Endometrium (tissue), 2 donors: Measurements from ENCODE around the gene OSBPL8.
"Not testable (repeated sequence)": the region's sequence is repeated elsewhere in the genome, so short reads cannot be mapped to it uniquely, and the experiment has no call there.

Experiments used
- FAIRE-seq: peaks from 2 replicates; lab custom pipeline; 2012; peaks lifted over from hg19 to GRCh38; lab: Jason Lieb, UNC
- donor health status: control.
- donor health status: control.

Gene OSBPL8

DNA sequence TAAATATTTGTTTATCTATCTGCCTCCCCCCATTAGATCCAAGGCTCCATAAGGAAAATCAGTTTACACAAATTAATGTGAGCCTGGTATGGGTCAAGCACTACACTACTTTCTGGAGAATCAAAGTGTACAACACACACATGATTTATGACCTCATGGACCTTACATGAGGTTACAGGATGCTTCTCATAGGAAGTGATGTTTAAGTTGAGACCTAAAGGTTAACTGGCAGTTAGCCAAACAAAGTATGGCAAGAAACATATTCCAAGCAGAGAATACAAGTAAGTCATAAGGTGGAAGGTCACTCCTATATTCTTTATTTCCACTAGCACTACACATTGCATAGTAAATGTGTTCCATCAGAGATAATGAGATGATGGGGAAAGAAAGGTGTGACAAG lies 39.2 kb downstream of the OSBPL8 start:
- FAIRE-seq = no peak

DNA sequence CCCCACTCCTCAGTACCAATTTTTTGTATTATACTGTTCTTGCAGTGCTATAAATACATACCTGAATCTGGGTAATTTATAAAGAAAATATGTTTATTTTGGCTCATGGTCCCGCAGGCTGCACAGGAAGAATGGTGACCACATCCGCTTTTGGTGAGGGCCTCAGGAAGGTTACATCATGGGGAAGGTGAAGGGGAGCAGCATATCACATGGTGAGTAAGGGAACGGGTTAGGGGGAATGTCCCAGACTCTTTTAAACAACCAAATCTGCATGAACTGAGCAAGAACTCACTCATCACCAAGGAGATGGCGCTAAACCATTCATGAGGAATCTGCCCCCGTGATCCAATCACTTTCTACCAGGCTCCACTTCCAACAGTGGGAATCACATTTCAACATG lies 40.0 kb downstream of the OSBPL8 start:
- FAIRE-seq = no peak

DNA sequence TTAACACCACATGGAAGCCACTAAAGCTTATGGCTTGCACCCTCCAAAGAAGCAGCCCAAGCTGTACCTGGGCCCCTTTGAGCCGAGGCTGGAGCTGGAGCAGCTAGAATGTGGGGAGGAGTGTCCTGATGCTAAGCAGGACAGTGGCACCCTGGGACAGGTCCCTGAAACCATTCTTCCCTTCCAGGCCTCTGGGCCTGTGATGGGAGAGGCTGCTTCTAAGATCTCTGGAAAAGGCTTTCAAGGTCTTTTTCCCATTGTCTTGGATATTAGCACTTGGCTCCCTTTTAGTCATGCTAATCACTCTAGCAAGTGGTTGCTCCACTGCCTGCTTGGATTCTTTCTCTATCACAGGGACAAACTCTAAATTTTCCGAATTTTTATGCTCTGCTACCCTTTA lies 40.9 kb downstream of the OSBPL8 start:
- FAIRE-seq = no peak

DNA sequence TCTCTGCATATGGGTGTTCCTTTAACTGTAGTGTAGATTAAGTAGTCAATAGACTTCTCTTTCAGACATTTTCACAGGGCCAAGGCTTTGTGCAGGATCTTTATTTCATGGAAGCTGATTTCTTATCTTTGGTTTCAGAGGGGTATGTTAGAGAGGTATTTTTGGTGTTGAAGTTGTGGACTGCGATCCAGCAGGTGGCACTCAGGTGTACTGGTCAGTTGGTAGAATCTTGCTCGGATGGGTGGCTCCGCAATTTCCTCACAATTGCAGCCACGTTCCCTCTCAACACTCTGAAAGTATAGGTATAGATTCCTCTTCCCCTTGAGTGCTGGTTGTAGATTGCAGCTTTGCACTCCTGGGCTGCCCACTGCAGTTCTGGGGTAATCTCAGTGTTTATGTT lies 44.3 kb downstream of the OSBPL8 start:
- no peak for FAIRE-seq

DNA sequence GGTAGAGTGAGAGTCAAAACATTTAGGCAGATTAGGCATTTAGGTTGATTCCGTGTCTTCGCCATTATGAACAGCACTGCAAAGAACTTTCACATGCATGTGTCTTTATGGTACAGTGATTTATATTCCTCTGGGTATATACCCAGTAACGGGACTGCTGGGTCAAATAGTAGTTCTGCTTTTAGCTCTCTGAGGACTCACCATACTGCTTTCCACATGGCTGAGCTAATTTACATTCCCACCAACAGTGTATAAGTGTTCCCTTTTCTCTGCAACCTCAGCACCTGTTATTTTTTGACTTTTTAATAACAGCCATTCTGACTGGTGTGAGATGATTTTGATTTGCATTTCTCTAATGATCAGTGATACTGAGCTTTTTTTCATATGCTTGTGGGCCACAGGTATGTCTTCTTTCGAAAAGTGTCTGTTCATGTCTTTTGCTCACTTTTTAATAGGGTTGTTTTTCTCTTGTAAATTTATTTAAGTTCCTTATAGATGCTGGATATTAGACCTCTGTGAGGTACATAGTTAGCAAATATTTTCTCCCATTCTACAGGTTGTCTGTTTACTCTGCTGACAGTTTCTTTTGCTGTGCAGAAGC lies 48.4 kb downstream of the OSBPL8 start:
- FAIRE-seq = not testable (repeated sequence)

DNA sequence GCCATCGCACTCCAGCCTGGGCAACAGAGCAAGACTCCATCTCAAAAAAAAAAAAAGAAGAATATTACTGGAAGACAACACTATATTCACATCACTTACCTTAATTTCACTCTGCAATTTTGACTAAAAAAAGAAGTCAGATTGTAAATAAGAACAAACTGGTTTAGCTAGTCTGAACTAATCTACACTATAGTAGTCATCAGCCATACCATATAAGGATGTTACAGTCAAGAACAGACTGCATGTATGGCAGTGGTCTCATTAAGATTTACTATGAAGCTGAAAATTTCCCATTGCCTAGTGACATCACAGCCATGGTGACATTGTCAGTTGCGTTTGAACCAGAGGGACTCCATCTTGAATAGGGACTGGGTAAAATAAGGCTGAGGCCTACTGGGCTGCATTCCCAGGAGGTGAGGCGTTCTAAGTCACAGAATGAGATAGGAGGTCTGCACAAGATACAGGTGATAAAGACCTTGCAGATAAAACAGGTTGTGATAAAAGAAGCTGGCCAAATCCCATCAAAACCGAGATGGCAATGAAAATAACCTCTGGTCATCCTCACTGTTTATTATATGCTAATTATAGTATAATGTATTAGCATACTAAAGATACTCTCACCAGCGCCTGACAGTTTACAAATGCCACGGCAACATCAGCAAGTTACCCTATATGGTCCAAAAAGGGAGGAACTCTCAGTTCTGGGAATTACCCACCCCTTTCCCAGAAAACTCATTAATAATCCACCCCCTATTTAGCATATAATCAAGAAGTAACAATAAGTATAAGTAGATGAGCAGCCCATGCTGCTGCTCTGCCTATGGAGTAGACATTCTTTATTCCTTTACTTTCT lies 51.2 kb downstream of the OSBPL8 start:
- FAIRE-seq = no peak

DNA sequence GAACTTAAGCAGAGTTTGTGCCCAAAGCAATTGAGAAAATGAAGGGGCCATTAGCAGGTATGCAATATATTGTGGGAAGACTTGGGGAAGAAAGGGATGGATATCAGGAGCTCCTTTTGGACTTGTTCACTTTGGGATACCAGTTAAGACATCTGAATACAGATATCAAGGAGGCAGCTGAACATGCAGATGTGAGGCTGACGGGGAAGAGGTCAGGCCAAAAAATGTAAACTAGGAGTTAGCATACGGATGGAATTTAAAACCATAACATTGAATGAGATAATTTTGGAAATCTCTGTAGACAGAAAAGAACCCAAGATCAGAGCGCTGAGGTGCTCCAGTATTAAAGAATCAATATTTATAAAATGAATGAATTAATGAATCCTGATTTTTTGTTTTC lies 53.4 kb downstream of the OSBPL8 start:
- no peak for FAIRE-seq

DNA sequence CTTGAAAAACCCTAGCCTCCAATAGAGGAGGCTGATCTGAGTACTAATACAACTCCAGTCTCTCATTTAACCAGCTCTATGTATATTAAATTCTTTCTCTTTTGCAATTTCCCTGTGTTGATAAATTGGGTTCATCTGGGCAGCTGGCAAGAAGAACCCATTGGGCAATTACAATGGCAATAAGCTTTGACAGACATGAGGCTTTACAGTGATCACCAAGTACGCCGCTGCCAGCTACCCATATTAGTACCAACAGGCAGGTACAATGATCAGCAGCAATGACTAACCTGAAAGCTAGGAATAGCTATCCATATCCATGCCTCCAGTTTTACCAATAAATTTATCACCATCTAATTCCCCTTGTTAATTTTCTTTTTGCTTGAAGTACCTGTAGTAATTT lies 54.5 kb downstream of the OSBPL8 start:
- no peak for FAIRE-seq

DNA sequence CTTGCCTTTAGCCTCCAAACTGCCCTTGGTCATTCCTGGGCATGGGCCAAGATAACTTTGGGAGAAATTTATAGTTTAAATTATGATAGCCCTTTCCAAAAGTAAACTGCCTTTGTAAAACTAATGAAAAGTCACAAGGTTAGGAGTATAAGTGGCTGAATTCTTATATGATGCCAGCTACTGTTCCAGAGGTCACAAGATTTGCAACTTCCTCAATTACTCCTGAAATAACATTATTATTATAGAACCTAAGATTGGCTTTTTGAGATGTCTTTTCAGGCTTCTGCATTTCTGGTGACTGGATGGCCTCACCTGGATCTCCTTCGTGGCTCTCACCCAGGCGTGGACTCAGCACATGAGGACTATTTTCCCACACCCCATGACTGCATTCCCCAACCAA lies 55.0 kb downstream of the OSBPL8 start:
- FAIRE-seq = no peak

DNA sequence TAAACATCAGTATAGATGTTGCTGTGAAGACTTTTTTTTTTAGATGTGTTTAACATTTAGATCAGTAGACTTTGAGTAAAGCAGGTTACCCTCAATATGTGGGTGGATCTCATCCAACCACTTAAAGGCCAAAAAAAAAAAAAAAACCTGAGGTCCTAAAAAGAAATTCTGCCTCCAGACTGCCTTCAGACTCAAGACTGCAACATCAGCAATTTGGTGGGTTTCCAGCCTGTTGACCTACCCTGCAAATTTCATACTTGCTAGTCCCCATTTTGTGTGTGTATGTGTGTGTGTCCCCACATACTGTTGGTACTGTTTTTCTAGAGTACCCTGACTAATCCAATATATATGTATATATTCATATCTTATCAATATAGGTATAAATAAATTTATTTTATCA lies 55.6 kb downstream of the OSBPL8 start:
- FAIRE-seq = no peak

DNA sequence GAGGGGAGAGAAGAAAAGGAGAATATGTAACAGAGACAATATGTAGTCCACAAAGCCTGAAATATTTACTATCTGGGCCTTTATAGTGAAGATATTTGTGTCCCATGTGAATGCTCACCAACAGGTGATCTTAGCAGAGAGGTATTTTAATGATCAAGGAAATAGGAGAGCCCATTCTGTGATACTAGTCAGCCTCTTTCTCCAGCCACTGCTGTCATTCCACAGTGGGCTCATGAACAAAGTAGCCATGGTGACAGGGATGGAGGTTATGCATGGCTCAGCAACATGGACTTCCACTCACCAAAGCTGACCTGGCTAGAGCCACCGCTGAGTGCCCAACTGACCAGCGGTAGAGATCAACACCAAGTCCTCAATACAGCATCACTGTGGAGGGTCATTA lies 58.2 kb downstream of the OSBPL8 start:
- FAIRE-seq = no peak

DNA sequence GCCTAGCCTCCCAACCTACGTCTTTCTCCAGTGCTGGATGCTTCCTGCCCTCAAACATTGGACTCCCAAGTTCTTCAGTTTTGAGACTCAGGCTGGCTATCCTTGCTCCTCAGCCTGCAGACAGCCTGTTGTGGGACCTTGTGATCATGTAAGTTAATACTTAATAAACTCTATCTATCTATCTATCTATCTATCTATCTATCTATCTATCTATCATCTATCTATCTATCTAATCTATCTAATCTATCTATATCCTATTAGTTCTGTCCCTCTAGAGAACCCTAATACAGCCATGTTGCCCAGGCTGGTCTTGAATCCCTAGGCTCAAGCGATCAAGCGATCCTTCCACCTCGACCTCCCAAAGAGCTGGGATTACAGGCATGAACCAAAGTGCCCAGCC lies 60.4 kb downstream of the OSBPL8 start:
- FAIRE-seq = not testable (repeated sequence)

DNA sequence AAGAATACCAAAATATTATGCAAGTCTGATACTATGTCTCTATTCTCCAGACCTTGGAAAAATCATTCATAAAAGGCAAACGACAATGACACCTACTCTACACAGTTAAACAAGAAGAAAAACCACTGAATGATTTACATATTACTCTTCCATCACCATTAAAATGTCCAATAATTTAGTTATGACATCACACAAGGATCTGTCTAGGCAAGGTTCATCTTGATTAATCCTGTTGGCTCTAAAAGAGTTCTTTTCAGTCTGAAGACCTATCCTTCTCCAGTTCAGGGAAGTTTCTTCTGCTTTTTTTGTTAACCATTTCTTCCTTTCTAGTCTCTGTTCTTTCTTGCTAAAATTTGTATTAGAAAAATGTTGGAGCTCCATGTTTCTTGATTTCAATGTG lies 64.0 kb downstream of the OSBPL8 start:
- FAIRE-seq = no peak

DNA sequence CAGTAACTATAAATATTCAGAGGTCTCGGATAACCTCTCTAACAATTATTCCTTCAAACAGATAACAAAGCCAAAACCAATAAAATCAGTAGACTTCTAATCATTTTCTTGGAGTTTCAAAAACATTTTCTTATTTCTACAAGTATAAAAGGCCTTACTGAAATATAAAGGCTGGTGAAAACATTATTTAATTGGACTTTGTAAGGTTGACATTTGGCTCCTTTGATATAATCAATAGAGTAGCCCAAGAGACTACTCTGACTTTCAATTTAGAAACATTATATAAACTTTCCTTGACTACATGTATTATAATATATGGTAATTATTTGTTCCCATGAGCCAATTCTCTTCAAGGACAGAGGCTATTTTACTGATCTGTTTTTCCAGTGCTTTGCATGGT lies 68.3 kb downstream of the OSBPL8 start:
- no peak for FAIRE-seq

DNA sequence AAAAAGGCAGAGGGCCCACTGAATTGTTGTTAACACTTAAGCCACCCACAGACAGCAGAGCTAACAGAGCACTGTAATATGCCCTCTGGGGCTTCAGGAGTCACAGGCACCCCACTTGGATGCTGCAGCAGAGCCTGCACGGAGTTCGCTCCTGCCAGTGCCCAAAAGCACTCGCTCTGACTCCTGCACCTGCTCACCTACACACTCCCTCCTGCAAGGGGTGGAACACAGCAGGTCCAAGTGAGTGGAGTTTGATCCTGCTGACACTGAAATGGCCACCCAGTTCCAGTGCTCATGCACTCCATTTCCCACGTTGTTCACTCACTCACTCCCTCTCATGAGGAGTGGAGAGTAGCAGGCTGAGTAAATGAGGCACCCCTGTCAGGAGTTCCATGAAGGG lies 68.8 kb downstream of the OSBPL8 start:
- FAIRE-seq = no peak

DNA sequence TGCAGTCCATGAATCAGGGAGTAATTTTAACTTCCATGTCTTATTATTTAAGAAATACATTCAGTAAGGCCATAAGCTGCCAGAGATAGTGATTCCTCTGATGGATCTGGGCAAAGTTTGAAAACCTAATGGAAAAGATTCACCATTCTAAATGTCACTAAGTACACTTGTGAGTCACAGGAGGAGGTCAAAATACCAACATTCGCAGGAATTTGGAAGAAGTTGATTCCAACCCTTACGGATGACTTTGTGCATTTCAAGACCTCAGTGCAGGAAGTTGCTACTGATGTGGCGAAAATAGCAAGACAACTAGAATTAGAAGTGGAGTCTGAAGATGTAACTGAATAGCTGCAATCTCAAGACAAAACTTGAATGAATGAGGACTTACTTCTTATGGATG lies 69.8 kb downstream of the OSBPL8 start:
- FAIRE-seq = no peak

DNA sequence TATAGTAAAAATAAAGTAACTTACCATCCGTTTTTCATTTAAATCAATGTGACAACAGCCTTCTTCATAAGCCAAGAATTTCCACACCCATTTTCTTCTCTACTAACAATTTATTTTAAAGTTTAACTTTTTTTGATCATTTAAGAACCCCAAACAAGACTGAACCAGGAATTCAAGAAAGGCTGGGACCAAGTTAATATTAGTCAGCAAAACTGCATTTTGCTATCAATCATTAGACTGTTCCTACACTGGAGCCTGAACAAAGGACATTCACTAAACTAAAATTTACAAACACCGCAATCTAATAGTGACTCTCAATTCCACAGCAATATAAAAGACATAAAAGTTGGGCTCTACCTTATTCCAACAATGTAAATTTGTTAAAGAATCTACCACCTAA lies 73.6 kb downstream of the OSBPL8 start:
- FAIRE-seq = no peak

DNA sequence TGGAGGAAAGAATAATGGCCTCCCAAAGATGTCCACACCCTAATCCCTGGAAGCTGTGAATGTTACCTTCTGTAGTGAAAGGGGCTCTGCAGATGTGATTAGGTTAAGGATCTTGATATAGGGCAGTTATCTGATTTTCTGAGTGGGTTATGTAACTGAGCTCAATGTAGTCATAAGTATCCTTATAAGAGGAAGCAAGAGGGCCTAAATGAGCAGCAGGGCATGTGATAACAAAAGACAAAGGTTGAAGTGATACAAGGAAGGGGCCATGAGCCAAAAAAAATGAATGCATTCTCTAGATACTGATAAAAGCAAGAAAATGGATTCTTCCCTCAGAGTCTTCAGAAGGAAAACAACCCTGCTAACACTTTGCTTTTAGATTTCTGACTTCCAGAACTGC lies 78.8 kb downstream of the OSBPL8 start:
- no peak for FAIRE-seq

DNA sequence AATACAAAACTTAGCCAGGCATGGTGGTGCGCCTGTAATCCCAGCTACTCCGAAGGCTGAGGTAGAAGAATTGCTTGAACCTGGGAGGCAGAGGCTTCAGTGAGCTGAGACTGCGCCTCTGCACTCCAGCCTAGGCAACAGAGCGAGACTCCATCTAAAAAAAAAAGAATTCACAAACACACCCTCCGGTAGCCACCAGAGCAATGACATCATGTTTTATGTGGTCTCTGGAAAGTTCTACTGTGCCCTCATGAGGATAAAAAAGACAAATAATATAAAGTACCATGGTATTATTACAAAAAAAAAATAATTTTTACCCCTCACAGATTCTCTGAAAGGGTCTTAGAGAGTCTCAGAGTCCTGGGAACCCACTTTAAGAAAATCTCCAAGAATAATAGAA lies 81.5 kb downstream of the OSBPL8 start:
- FAIRE-seq = no peak

DNA sequence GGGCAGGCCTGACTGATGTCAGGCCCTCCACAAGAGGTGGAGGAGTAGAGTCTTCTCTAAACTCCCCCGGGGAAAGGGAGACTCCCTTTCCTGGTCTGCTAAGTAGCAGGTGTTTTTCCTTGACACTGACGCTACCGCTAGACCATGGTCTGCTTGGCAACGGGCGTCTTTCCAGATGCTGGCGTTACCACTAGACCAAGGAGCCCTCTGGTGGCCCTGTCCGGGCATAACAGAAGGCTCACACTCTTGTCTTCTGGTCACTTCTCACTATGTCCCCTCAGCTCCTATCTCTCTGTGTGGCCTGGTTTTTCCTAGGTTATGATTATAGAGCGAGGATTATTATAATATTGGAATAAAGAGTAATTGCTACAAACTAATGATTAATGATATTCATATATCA lies 86.7 kb downstream of the OSBPL8 start:
- not testable (repeated sequence) for FAIRE-seq

DNA sequence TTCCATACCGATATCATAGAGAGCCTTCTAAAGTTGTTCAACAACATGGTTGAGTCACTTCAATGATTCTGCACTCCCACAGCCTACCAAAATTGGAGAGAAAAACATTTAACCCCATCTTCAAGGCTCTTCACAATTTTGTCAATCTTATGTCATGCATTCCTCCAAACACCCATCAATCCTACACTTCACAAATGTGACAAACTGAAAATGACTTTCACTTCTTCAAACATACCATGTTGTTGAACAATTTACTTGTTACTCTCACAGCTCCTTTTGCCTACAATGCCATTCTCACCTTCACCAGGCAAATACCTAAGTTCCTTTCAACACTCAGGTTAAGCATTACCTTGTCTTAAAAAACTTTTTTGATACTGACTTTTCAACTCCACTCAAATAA lies 88.0 kb downstream of the OSBPL8 start:
- no peak for FAIRE-seq

DNA sequence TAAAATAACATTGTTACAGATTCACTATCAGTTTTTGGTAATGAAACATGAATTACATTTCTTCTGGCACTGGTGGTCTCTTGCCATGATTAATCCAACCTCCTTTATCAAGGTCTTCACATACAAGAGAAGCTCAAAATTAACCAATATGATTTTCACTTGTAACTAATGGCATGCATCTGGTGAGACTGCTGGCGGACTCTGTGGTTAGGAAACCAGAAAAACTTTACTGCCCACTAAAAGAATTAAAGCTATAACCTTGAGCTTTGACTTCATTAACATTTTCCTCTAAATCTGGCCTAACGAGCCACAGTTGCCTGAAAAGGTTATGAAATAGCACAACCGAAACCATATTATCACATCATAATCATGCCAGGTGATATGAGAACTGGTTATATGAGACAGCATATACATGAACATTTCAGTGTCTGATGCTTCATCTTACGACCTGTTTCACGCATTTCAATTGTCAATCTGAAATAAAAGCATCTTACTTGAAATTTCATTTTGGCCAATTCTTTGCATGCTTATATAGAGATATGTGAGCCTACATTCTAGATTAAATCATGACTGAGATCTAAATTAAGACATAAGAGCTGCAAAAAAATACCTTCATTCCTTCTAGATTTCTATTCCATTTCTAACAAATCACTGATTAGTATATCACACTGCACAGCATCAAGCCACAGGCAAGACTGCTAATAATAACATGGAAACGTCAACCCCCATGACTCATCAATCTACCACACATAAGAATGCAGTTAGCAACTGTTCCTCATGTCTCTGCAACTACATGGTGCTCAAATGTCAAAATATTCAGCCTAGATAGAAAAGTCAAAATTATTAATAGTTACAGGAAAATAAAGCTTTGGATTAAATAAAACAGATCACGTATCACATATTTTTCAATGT lies 89.3 kb downstream of the OSBPL8 start:
- FAIRE-seq = no peak

DNA sequence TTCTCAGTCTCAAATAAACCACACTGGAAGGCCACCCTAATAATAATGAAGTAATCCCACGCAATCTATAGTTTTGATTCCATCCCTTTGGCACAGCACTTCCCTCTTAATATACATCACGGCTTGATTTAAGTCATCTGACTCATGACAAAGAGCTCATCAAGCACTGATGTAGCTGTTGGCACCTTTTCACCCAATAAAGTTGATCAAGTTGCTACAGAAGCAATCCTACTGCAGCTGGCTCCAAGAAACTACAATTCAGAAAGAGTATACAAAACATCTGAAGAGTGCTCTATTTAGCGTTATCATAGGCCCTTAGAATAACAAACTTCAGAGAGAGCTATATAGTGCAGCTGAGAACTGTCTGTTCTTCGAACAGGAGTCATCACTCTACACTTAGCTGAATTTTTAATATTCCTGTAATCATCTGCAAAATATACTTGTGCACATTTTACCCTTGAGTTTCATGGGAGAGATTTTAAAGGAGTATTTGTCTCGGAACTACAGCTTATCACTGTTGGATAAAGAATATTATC lies 94.9 kb downstream of the OSBPL8 start:
- FAIRE-seq = no peak
